Stimulated activated CD4-positive, alpha-beta T cell treated with anti-CD3 and anti-CD28 coated beads, Interleukin-2, amount 100 ng/mL, for 48 hours (primary cell): ENCODE results near the gene PNPLA7.
"Not testable (repeated sequence)": the region's sequence is repeated elsewhere in the genome, so short reads cannot be mapped to it uniquely, and the experiment has no call there.

ENCODE experiments used
- DNase-seq, 2 donors: peaks; one replicate each; pipeline ENCODE4 v3.0.0-alpha.2; 2020

The PNPLA7 gene

GRCh38 chr9:137477778-137478612 is 72.2 kb downstream of the PNPLA7 start:
- DNase-seq, result no peak

GRCh38 chr9:137476856-137477255 is 73.3 kb downstream of the PNPLA7 start:
- DNase-seq, result no peak

GRCh38 chr9:137475666-137476065 is 74.5 kb downstream of the PNPLA7 start:
- no peak for DNase-seq

DNA sequence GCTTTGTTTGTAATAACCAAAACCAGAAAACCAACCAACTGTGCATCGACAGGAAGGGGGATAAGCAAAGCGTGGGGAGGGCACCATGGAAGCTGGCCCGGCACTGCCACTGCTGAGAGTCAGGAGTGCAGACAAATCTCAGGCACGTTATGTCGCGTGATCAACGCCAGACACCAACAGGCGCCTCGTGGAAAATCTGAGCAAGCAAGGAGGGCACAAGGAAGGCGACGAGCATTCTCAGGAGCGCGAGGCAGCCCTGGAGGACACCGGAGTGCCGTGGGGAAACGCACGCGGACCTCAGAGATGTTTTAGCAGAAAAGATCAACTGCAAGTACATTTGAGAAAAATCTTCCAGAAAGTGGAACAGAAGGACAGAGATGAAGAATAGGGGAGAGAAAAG is 75.9 kb downstream of the PNPLA7 start:
- DNase-seq, result no peak

DNA sequence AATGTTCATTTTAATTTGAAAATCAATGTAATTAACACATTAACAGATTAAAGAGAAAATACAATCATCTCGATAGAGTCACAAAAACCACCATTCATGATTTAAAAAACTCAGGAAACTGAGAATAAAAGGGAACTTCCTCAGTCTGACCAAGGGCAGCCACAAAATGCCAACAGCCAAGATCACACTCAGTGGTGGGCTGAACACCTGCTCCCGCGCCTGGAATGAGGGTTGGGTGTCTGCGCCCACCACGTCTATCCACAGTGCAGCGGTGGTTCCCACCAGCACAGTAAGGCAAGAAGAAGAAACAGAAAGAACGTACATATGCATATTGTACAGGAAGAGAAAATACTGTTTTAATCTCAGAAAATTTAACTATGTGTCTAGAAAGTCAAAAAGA is 79.4 kb downstream of the PNPLA7 start:
- DNase-seq, result no peak

DNA sequence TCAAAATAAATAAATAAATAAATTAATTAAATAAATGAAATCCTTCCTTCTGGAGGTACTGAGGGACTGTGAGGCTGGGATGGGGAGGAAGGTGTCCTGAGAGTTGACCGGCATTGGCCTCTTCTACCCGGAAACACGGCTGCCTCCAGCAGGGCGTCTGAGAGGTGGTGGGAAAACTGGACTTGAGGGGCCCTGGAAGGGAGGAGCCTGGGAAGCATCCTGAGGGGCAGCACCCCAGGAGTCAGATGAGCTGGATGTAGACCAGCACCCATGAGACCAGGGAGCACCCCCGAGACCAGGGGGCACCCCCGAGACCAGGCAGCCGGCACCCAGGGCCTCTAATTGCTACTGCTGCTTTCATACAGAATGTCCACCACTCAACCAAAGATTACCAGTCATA is 82.3 kb downstream of the PNPLA7 start:
- DNase-seq, result no peak

DNA sequence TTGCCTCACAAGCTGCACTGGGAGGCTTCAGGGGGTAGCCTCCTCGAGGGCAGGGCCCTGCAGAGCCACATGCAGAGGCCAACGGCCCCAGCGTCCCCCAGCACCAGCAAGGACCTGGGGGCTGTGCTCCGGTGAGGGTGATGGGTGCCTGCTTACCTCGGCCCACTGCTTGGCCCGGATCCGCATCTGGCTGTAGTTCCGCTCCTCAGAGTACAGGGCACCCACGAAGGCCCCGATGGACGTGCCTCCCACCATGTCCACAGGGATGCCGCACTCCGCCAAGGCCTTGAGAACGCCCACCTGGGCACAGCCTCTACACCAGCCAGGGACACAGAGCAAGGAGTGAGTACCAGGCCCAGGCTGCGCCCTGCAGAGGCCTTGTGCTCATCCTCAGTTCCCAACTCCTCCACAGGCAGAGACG is 83.0 kb downstream of the PNPLA7 start:
- DNase-seq, result no peak

- not testable (repeated sequence) for DNase-seq
These were observed 83.7 kb downstream of the PNPLA7 start for GRCh38 chr9:137466389-137467085.

- no peak for DNase-seq
These were observed 84.3 kb downstream of the PNPLA7 start for GRCh38 chr9:137465720-137466388.

- no peak for DNase-seq
These were observed 85.0 kb downstream of the PNPLA7 start for GRCh38 chr9:137465000-137465719.

GRCh38 chr9:137464291-137464999 is 85.8 kb downstream of the PNPLA7 start:
- no peak for DNase-seq

DNA sequence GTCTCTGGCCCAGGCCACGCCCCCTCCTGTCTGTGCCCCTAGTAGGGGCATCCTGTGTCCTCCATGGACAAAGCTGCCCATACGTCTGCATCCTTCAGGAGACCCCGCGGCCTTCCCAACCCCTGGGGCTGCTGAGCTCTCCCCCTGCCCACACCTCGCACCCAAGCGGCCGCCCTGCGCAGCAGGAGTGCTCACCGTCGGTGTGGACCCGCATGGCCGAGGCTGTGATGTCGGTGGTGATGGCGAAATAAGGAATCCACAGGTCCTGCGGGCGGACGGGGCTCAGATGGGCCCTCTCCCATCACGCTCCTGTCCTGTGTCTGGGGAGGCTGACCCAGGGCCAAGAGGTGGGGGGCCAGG is 86.3 kb downstream of the PNPLA7 start:
- DNase-seq, result no peak

- no peak for DNase-seq
These were observed 86.9 kb downstream of the PNPLA7 start for GRCh38 chr9:137462986-137463930.

DNA sequence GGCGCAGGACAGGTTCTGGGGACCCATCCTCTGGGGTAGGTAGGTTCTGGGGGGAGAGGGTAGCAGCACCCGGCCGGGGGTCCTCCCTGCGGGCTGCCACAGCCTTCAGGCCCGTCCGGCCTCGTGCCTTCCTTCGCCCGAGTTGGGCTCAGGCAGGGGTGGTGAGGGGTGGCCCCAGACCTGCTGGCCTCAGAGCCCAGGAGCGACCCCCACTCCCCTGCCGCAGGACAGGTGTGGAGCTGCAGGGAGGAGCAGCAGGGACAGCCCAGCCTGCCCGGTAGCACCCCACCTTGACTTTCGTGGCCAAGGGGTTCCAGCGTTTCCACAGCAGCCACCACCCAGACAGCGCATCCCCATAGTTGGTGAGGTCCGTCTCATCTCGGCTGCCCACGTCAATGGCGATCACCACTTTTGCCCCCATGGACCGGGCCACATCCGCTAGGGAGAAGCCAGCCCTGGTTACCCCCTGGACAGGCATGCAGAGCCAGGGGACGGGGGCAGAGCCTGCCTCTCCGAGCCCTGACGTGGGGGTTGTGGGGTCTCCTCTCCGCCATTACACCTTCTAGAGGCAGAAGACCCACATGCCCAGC is 87.7 kb downstream of the PNPLA7 start:
- no peak for DNase-seq

DNA sequence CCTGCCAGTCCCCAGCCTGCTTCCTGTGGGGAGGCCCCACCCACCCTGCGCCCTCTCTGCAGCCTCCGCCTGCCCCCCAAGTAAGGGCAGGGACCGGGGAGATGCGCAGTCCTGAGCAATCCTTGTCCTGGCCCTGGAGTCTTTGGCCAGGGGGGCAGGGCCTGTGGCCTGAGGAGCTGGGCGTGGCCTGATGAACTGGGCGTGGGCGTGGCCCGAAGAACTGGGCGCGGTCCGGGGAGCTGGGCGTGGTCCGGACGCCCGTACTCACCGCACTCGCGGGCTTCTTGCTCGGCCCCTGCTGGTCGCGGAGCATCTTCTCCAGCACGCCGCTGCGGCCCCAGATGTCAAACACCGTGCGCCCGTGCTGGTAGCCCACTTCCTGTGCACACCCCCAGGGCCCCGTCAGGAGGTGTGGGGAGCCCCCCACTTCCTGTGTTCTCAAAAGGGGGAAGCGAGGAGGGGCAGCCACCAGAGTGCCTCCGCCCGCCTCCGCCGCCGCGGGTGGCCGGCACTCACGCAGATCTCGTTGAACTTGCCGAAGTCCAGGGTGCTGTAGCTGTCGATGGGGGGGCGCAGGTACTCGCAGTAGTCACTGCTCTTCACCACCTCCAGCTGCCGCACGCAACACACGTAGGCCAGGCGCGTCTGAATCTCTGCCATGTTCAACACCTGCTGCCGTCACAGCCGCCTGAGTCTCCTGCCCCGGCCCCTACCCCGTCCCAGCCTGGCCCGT is 88.4 kb downstream of the PNPLA7 start:
- DNase-seq, result peak; percentile 73 to 76

DNA sequence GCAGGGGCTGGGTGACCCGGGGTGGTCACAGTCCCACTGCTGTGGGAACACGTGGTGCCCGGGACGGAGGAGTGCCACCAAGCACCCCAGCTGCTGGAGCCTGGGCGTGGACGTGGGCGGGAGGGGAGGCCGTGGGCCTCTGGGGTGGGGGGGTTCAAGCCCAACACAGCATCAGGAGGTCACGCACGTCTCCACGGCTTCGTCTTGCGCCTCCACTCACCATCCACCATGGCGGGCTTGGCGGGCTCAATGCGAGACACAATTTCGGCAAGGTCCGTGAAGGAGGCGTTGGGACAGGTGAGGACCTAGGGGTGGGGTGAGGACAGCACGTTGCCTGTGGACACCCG is 88.9 kb downstream of the PNPLA7 start:
- no peak for DNase-seq

GRCh38 chr9:137460363-137461315 is 89.6 kb downstream of the PNPLA7 start:
- no peak for DNase-seq

DNA sequence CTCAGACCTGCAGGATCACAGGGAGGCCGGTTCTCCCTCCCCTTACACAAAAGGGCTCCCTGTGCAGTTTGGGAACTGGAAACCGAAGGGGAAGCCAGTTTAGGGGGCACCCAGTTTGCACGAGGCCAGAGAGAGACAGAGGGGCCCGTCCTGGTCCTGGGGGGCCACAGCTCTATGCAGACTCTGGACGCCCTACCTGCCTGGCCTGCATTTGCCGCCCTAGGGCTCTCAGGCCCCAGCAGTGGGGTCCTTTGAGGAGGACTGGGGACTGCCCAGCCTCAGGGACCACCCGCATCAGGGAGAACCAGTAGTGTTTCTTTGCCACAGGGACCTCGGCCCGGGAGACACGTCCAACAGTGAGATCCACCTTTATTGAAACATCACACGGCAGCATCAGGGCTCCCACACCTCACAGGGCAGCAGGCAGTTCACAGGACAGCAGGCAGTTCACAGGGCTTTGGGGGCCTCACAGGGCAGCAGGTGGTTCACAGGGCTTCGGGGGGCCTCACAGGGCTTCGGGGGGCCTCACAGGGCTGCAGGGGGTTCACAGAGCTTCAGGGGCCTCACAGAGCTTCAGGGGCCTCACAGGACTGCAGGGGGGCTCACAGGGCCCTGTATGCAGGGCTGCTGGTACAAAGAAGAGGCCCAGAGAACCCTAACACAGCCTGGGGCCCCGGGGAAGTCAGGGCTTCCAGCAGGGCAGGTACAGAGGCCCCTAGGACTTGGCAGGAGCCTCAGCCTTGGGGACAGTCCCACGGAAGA is 90.4 kb downstream of the PNPLA7 start:
- DNase-seq, result no peak
